ENCODE data around the gene RTRAF. TPM values are rescaled to one million over a fixed set of nuclear protein-coding genes. Genes with fewer than 3 reads are reported as not detected.

Gene RTRAF
- total and polyA plus RNA-seq, 2 donors (not counting 3 experiments of a cell fraction or from before 2014, with no cell fraction given), result 64.0 to 237 TPM

DNA sequence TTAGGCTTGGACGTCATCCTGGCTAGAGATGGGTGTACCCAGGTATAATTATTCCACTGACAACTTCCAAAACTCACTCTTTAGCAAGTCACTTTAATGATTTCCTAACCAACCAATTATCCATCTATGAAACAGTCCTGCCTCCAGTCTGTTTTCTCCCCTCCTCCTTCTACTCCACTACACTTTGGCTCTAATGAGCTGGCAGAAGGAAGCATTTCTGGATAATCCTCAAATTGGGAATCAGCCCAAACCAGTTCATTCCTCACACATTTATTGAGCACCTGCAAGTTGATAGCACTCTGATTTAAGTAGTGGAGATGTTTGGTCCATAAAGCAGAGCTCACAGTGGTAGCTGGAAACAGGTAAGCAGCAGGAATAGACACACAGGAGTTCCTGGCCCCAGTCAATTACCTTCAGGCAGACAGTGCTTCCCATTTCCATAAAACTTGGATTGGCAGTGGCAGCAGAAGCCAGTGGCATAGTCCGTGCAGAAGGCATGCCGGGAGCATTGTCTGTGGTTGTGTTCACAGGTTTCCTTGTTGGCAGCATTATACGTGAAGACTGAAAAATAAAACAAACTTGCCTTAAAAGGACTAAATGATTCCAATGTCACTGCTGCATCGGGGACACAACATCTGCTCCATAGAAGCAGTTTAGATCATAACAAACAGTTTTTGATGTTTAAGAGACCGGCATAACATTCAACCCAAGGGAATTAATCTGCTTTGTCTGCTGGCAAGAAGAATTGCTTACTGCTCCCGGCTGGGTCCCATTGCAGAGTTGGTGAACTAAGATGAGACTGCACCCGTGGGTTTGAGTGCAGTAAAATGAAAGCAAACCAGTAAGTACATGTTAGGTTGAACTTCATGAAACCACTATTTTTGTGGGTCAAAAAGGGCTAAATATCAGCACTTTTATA, 53.3 kb downstream of the RTRAF start:
- dilution Hi-C loops (cut with MboI; ENCODE audit: extremely low pct_ligation_motif_present, low sequenced_read_pairs), result no loop called here
- Histone ChIP-seq H3K27ac (ENCODE audit: insufficient read depth, low read depth, low read length) (no peak overlapping the region), H3K36me3 (ENCODE audit: control insufficient read depth in 2 of 2, extremely low read depth in 1 of 2, insufficient read depth in 2 of 2, low read length in 2 of 2) (no peaks in the 10 kb centered on the region), H4K20me1 (replicated peaks; ENCODE audit: control insufficient read depth, extremely low read depth, insufficient read depth, low read length) (no peaks in the 10 kb centered on the region), H3K27me3 (ENCODE audit: control insufficient read depth in 2 of 2, insufficient read depth in 2 of 2, low read length in 2 of 2) (peaks cover 0 to 3% of the 10 kb centered on the region in 2 experiments), H3K4me1 (ENCODE audit: control insufficient read depth, extremely low read depth, insufficient read depth, low read length) (peaks cover 4% of the 10 kb centered on the region), H3K79me2 (ENCODE audit: control insufficient read depth, insufficient read depth, low read length) (no peaks in the 10 kb centered on the region), H3K9ac (replicated peaks; ENCODE audit: extremely low read depth, insufficient read depth, low read length) (no peak overlapping the region), H3K4me3 (replicated peaks in 1 of 3; ENCODE audit: insufficient read depth in 1 of 3, low read depth in 1 of 3, low read length in 3 of 3) (no peak overlapping the region), H3K9me3 (replicated peaks; ENCODE audit: control insufficient read depth, insufficient read depth, low read length) (no peaks in the 10 kb centered on the region), H3K9me1 (replicated peaks; ENCODE audit: control insufficient read depth, extremely low read depth, insufficient read depth, low read length) (no peaks in the 10 kb centered on the region), H2AFZ (ENCODE audit: low read depth, low read length) (no peak overlapping the region), H3K4me2 (ENCODE audit: insufficient read depth, low read length) (no peak overlapping the region)
- no TSS peak for BruUV-seq (replicated peaks)
- DNase-seq (ENCODE audit: low read depth, low spot score) (no peak), FAIRE-seq (no peak)
- CTCF ChIA-PET, result interaction anchor here (0.7 to 2.5 kb wide), 3 partner anchors 22 to 73 kb away, joined by 3 to 15 read pairs (median 4); no protein-coding TSS in a partner anchor
- no peak for TF ChIP-seq JUN (IDR thresholded peaks at IDR 0.05; ENCODE audit: borderline replicate concordance, insufficient read depth, insufficient read length, low read depth)
- TF ChIP-seq, protein P1, sequence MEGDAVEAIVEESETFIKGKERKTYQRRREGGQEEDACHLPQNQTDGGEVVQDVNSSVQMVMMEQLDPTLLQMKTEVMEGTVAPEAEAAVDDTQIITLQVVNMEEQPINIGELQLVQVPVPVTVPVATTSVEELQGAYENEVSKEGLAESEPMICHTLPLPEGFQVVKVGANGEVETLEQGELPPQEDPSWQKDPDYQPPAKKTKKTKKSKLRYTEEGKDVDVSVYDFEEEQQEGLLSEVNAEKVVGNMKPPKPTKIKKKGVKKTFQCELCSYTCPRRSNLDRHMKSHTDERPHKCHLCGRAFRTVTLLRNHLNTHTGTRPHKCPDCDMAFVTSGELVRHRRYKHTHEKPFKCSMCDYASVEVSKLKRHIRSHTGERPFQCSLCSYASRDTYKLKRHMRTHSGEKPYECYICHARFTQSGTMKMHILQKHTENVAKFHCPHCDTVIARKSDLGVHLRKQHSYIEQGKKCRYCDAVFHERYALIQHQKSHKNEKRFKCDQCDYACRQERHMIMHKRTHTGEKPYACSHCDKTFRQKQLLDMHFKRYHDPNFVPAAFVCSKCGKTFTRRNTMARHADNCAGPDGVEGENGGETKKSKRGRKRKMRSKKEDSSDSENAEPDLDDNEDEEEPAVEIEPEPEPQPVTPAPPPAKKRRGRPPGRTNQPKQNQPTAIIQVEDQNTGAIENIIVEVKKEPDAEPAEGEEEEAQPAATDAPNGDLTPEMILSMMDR (IDR thresholded peaks at IDR 0.05; ENCODE audit: extremely low read depth in 1 of 2, insufficient read depth in 1 of 2, low read depth in 1 of 2, low read length in 2 of 2), result no peak
- TF ChIP-seq MYC (IDR thresholded peaks at IDR 0.05; ENCODE audit: low read depth, low read length), result no peak
- TF ChIP-seq, protein P2, sequence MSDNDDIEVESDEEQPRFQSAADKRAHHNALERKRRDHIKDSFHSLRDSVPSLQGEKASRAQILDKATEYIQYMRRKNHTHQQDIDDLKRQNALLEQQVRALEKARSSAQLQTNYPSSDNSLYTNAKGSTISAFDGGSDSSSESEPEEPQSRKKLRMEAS (IDR thresholded peaks at IDR 0.05; ENCODE audit: insufficient read depth, insufficient read length), result no peak
- TF ChIP-seq FOS (IDR thresholded peaks at IDR 0.05; ENCODE audit: borderline replicate concordance, insufficient read depth, low read length), result no peak
- POLR2A ChIA-PET, result no interaction called here
- intact Hi-C loops (cut with micrococcal nuclease), result loop anchor here (1.0 to 2.0 kb wide), 3 partner anchors 28 to 89 kb away; no protein-coding TSS in a partner anchor

Measured in endothelial cell of umbilical vein (primary cell).